ENCODE data around the gene NPHP1. TPM values are rescaled to one million over a fixed set of nuclear protein-coding genes. Genes with fewer than 3 reads are reported as not detected.

NPHP1 gene
- total and polyA plus RNA-seq, 2 of the 8 experiments (the other 6 are each of a cell fraction or from before 2014, with no cell fraction given): 1.4 to 2.8 TPM

DNA sequence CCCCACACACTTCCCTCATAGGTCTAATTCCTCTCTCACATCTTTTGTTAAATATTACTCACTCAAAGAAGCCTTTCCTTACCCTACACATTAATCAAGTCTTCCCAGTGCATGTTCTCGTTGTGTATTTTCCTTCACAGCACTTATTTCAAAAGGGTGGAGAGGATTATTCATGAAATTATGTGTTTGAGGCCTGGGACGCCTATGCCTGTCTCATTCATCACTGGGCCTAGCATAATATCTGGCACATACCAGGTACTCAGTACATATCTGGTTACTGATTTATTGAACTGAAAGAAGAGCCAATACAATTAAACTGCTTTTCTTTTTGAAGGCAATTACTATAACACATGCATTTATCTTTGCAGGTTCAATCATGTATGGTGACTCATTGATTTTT lies 74.1 kb downstream of the NPHP1 start:
- CTCF ChIA-PET (ENCODE audit: partially characterized antibody): no interaction called here
- Histone ChIP-seq H3K27me3 (replicated peaks in 1 of 4; ENCODE audit: control insufficient read depth in 3 of 4, extremely low read depth in 1 of 4, insufficient read depth in 3 of 4, low read length in 3 of 4) (no peaks in the 10 kb centered on the region), H2AFZ (ENCODE audit: low read length) (no peak overlapping the region), H4K5ac (ENCODE audit: insufficient read length, low read depth, low read length) (no peak overlapping the region), H3K4ac (replicated peaks; ENCODE audit: insufficient read length, low read depth, low read length) (no peak overlapping the region), H3K79me1 (ENCODE audit: low read depth, low read length) (no peaks in the 10 kb centered on the region), H3K18ac (ENCODE audit: extremely low read depth, low read length) (no peak overlapping the region), H3K9me3 (ENCODE audit: insufficient read depth in 2 of 2, low read depth in 1 of 2, low read length in 1 of 2) (no peaks in the 10 kb centered on the region), H3K4me2 (ENCODE audit: insufficient read depth in 1 of 2, low read depth in 2 of 2, low read length in 2 of 2) (no peak overlapping the region), H2BK12ac (ENCODE audit: low read depth, low read length) (no peak overlapping the region), H2BK15ac (ENCODE audit: low read length) (no peak overlapping the region), H3K56ac (replicated peaks; ENCODE audit: insufficient read length, low read depth, low read length) (no peak overlapping the region), H2AK5ac (ENCODE audit: low read depth, low read length) (no peak overlapping the region), H4K91ac (replicated peaks; ENCODE audit: insufficient read length, low read length) (no peak overlapping the region), H2BK5ac (ENCODE audit: low read depth, low read length) (no peak overlapping the region), H3K4me3 (ENCODE audit: extremely low read depth in 1 of 4, insufficient read depth in 2 of 4, low read depth in 3 of 4, low read length in 4 of 4) (no peak overlapping the region), H3K9ac (replicated peaks in 1 of 4; ENCODE audit: extremely low read depth in 1 of 4, low read depth in 3 of 4, low read length in 3 of 4) (no peak overlapping the region), H3K36me3 (ENCODE audit: control insufficient read depth in 2 of 4, insufficient read depth in 4 of 4, low read length in 3 of 4) (no peaks in the 10 kb centered on the region), H3K79me2 (ENCODE audit: control insufficient read depth in 1 of 2, insufficient read depth in 2 of 2, low read length in 2 of 2) (no peaks in the 10 kb centered on the region), H4K20me1 (replicated peaks in 1 of 2; ENCODE audit: control insufficient read depth in 1 of 2, insufficient read depth in 2 of 2, low read length in 2 of 2) (no peaks in the 10 kb centered on the region), H3K4me1 (replicated peaks in 1 of 4; ENCODE audit: control insufficient read depth in 3 of 4, insufficient read depth in 4 of 4, low read length in 3 of 4) (no peaks in the 10 kb centered on the region), H3K27ac (ENCODE audit: low read depth, low read length) (no peak overlapping the region), H3K23ac (ENCODE audit: insufficient read length) (no peak overlapping the region), H2BK20ac (ENCODE audit: low read length) (no peak overlapping the region), H4K8ac (ENCODE audit: extremely low read depth, insufficient read depth, low read length) (no peak overlapping the region), H2BK120ac (replicated peaks; ENCODE audit: low read depth, low read length) (no peak overlapping the region), H3K23me2 (ENCODE audit: low read depth, low read length) (no peaks in the 10 kb centered on the region), H3K14ac (ENCODE audit: insufficient read length) (no peak overlapping the region)
- FAIRE-seq: no peak
- TF ChIP-seq KDM4A (IDR thresholded peaks at IDR 0.05; ENCODE audit: low read depth, low read length, severe bottlenecking): no peak
- TF ChIP-seq SIX5 (IDR thresholded peaks at IDR 0.05; ENCODE audit: low read depth, low read length): no peak
- TF ChIP-seq TBP (IDR thresholded peaks at IDR 0.05; ENCODE audit: low read depth, low read length): no peak
- no peak for TF ChIP-seq POU5F1 (IDR thresholded peaks at IDR 0.05; ENCODE audit: low read depth, low read length)
- TF ChIP-seq JUN (IDR thresholded peaks at IDR 0.05; ENCODE audit: low read depth, low read length): no peak
- no peak for TF ChIP-seq EP300 (IDR thresholded peaks at IDR 0.05; ENCODE audit: borderline replicate concordance in 1 of 2, low read depth in 2 of 2, low read length in 2 of 2)
- no peak for TF ChIP-seq SP1 (IDR thresholded peaks at IDR 0.05; ENCODE audit: low read depth, low read length)
- TF ChIP-seq, protein P1, sequence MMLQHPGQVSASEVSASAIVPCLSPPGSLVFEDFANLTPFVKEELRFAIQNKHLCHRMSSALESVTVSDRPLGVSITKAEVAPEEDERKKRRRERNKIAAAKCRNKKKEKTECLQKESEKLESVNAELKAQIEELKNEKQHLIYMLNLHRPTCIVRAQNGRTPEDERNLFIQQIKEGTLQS (IDR thresholded peaks at IDR 0.05; ENCODE audit: insufficient read depth, low read depth, low read length): no peak
- TF ChIP-seq MAFK (IDR thresholded peaks at IDR 0.05; ENCODE audit: low read depth, low read length): no peak
- no peak for TF ChIP-seq TAF7 (optimal IDR thresholded peaks at IDR 0.05; ENCODE audit: borderline replicate concordance, low read depth, low read length)
- TF ChIP-seq GTF2F1 (IDR thresholded peaks at IDR 0.05; ENCODE audit: borderline replicate concordance, low read depth, low read length): no peak
- TF ChIP-seq KDM5A (IDR thresholded peaks at IDR 0.05; ENCODE audit: low read length): no peak
- no peak for TF ChIP-seq RBBP5 (IDR thresholded peaks at IDR 0.05; ENCODE audit: borderline replicate concordance, low read depth, low read length)
- 87% methylated on average over 2 of the region's 2 CpGs; no CpG with 5 or more reads in 1 of the 2 experiments for WGBS, 2 experiments (ENCODE audit: extremely low coverage in 1 of 2, insufficient coverage in 1 of 2, insufficient read length in 1 of 2, insufficient replicate concordance in 2 of 2, low coverage in 1 of 2, low lambda C conversion rate in 2 of 2, missing lambda C conversion rate in 1 of 2)
- POLR2A ChIA-PET (ENCODE audit: partially characterized antibody): no interaction called here
- DNase-seq (ENCODE audit: low read depth in 1 of 2, low spot score in 2 of 2): no peak
